Kidney (tissue), 14 donors: ENCODE data around the gene RPA1. TPM values are rescaled to one million over a fixed set of nuclear protein-coding genes. Genes with fewer than 3 reads are reported as not detected.

Source experiments
- DNase-seq, 5 donors: peaks; one replicate each; pipeline ENCODE4 v3.0.0-alpha.2; 2013 to 2020
- FAIRE-seq: peaks from 2 replicates; lab custom pipeline; 2012; peaks lifted over from hg19 to GRCh38; lab: Jason Lieb, UNC
- H3K27ac ChIP-seq, 2 donors: one replicate each; pipeline ENCODE4 v1.7.0; 2013; ENCODE audit warnings: low read depth in 2 of 2, low read length in 2 of 2, inconsistent platforms in 1 of 2
- H3K27me3 ChIP-seq: one replicate; pipeline ENCODE4 v1.7.1; 2013; ENCODE audit warnings: low read length, inconsistent platforms; ENCODE audit not compliant: control insufficient read depth, insufficient read depth
- H3K36me3 ChIP-seq, 3 donors: one replicate each; pipeline versions ENCODE4 v1.7.0 to v1.7.1; 2013; ENCODE audit warnings: low read length in 3 of 3, control low read depth in 1 of 3, inconsistent platforms in 1 of 3; ENCODE audit not compliant: insufficient read depth in 3 of 3, control insufficient read depth in 2 of 3
- H3K4me1 ChIP-seq, 3 donors: one replicate each; pipeline versions ENCODE4 v1.7.0 to v1.7.1; 2013; ENCODE audit warnings: low read length in 3 of 3, inconsistent platforms in 1 of 3, low read depth in 1 of 3; ENCODE audit not compliant: control insufficient read depth in 2 of 3, insufficient read depth in 2 of 3
- H3K4me3 ChIP-seq, 3 donors: one replicate each; pipeline versions ENCODE4 v1.7.0 to v1.8.1; 2013; ENCODE audit warnings: low read length in 3 of 3, control low read depth in 1 of 3, inconsistent platforms in 1 of 3
- H3K9ac ChIP-seq, 3 donors: one replicate each; pipeline versions ENCODE4 v1.7.0 to v1.7.1; 2013; ENCODE audit warnings: low read length in 3 of 3, control low read depth in 1 of 3, inconsistent platforms in 1 of 3
- H3K9me3 ChIP-seq, 3 donors: one replicate each; pipeline versions ENCODE4 v1.7.0 to v1.7.1; 2013; ENCODE audit warnings: low read length in 3 of 3, control low read depth in 1 of 3, inconsistent platforms in 1 of 3; ENCODE audit not compliant: control insufficient read depth in 2 of 3, insufficient read depth in 1 of 3
- CTCF ChIP-seq: IDR thresholded peaks from 3 replicates; pipeline ENCODE4 v1.5.1; 2012; ENCODE audit warnings: mild to moderate bottlenecking, moderate library complexity, borderline replicate concordance; ENCODE audit not compliant: insufficient read depth; ENCODE audit errors: extremely low read depth
- intact Hi-C: fragments of 100-400 bp; cut with DNase I; formaldehyde crosslinking; loops from one replicate; pipeline ENCODE4 v1.11.1; 2022
- polyA plus RNA-seq: library from polyadenylated mRNA; stranded (reverse); fragments of 350-450 nt; fragmentation: Illumina TruSeq; extraction: RNeasy Lipid Tissue Mini Kit (QIAGEN cat#74804); gene quantifications from one replicate; pipeline ENCODE4 v1.2.3, GENCODE V29; 2014; ENCODE audit warnings: low read depth, low replicate concordance; ENCODE audit not compliant: insufficient read depth
- total RNA-seq: library from RNA; stranded (reverse); fragmentation: NEBNext Ultra II Directional; extraction: Animal tissue kit (Norgen Biotek cat#: 25700); gene quantifications from one replicate; pipeline ENCODE4 v1.2.1, GENCODE V29; 2021
- donor health status: control.
- donor health status: control.
- donor health status: control.
- donor health status: control.
- donor health status: control.
- donor health status: DM: yes; HTN: yes; CAD: no.
- donor health status: Normal renal cell carcinoma (clear cell type).

Gene RPA1
- total and polyA plus RNA-seq, 2 donors from 2014 or later = 26.1 to 89.0 TPM

- Histone ChIP-seq H3K36me3 (peaks cover 0 to 4% (median 0%) of the 10 kb centered on the region in 3 donors), H3K9ac (no peak overlapping the region), H3K27me3 (no peaks in the 10 kb centered on the region), H3K4me3 (no peak overlapping the region), H3K9me3 (no peaks in the 10 kb centered on the region), H3K27ac (no peak overlapping the region), H3K4me1 (no peaks in the 10 kb centered on the region)
- TF ChIP-seq CTCF = no peak
- intact Hi-C loops = no loop called here
- no peak for FAIRE-seq
- DNase-seq = peak in 4 of 5 donors; percentile 62 to 79 (median 69)
Measured at GRCh38 chr17:1810450-1811103, 19.2 kb upstream of the RPA1 start.

- no peaks in the 10 kb centered on the region for H3K4me1 ChIP-seq
- no peaks in the 10 kb centered on the region for H3K27me3 ChIP-seq
- no peak overlapping the region for H3K9ac ChIP-seq
- no peak for TF ChIP-seq CTCF
- intact Hi-C loops = no loop called here
- no peaks in the 10 kb centered on the region for H3K9me3 ChIP-seq
- no peak for FAIRE-seq
- no peak for DNase-seq
- peaks cover 0 to 4% (median 0%) of the 10 kb centered on the region in 3 donors for H3K36me3 ChIP-seq
- no peak overlapping the region for H3K4me3 ChIP-seq
- no peak overlapping the region for H3K27ac ChIP-seq
Measured at GRCh38 chr17:1813088-1813487, 16.7 kb upstream of the RPA1 start.

- Histone ChIP-seq H3K36me3 (peaks cover 0 to 2% (median 0%) of the 10 kb centered on the region in 3 donors), H3K4me1 (no peaks in the 10 kb centered on the region), H3K9ac (no peak overlapping the region), H3K4me3 (no peak overlapping the region), H3K9me3 (no peaks in the 10 kb centered on the region), H3K27me3 (no peaks in the 10 kb centered on the region), H3K27ac (no peak overlapping the region)
- TF ChIP-seq CTCF = no peak
- intact Hi-C loops = no loop called here
- FAIRE-seq = no peak
- peak in 2 of 5 donors; percentile 50 to 64 for DNase-seq
Measured at GRCh38 chr17:1820528-1821252, 9.1 kb upstream of the RPA1 start.
